ENCODE data around the gene NMD3.
"Not testable (repeated sequence)": the region's sequence is repeated elsewhere in the genome, so short reads cannot be mapped to it uniquely, and the experiment has no call there.

NMD3 gene

GRCh38 chr3:161220850-161221753 is at the start of gene NMD3:
NMD3 (plus strand) TSS chr3:161221311; CDS start chr3:161222014, 703 bp downstream.
- DNase-seq (ENCODE audit: low spot score): peak; percentile 81

- DNase-seq (ENCODE audit: low spot score): no peak
Observed at GRCh38 chr3:161171639-161172552, 49.2 kb upstream of the NMD3 start.

- no peak for DNase-seq (ENCODE audit: low spot score)
Observed at GRCh38 chr3:161175506-161175905, 45.6 kb upstream of the NMD3 start.

- no peak for DNase-seq (ENCODE audit: low spot score)
Observed at GRCh38 chr3:161177991-161178390, 43.1 kb upstream of the NMD3 start.

- DNase-seq (ENCODE audit: low spot score): not testable (repeated sequence)
Observed at GRCh38 chr3:161181371-161181770, 39.7 kb upstream of the NMD3 start.

GRCh38 chr3:161187046-161187445 is 34.1 kb upstream of the NMD3 start:
- no peak for DNase-seq (ENCODE audit: low spot score)

- DNase-seq (ENCODE audit: low spot score): no peak
Observed at GRCh38 chr3:161197855-161198850, 23.0 kb upstream of the NMD3 start.

- DNase-seq (ENCODE audit: low spot score): no peak
Observed at GRCh38 chr3:161199926-161200325, 21.2 kb upstream of the NMD3 start.

GRCh38 chr3:161203485-161204098 is 17.5 kb upstream of the NMD3 start:
- DNase-seq (ENCODE audit: low spot score): no peak

GRCh38 chr3:161208931-161209330 is 12.2 kb upstream of the NMD3 start:
- DNase-seq (ENCODE audit: low spot score): no peak

GRCh38 chr3:161212171-161212771 is 8.8 kb upstream of the NMD3 start:
- DNase-seq (ENCODE audit: low spot score): no peak

GRCh38 chr3:161212906-161213305 is 8.2 kb upstream of the NMD3 start:
- no peak for DNase-seq (ENCODE audit: low spot score)

GRCh38 chr3:161213644-161214043 is 7.5 kb upstream of the NMD3 start:
- DNase-seq (ENCODE audit: low spot score): no peak

- DNase-seq (ENCODE audit: low spot score): no peak
Observed at GRCh38 chr3:161215185-161215584, 5.9 kb upstream of the NMD3 start.

GRCh38 chr3:161217496-161217895 is 3.6 kb upstream of the NMD3 start:
- no peak for DNase-seq (ENCODE audit: low spot score)

- no peak for DNase-seq (ENCODE audit: low spot score)
Observed at GRCh38 chr3:161219495-161219894, 1.6 kb upstream of the NMD3 start.

- DNase-seq (ENCODE audit: low spot score): no peak
Observed at GRCh38 chr3:161221806-161222600, 892 bp downstream of the NMD3 start.

- DNase-seq (ENCODE audit: low spot score): no peak
Observed at GRCh38 chr3:161222662-161223061, 1.6 kb downstream of the NMD3 start.

- DNase-seq (ENCODE audit: low spot score): no peak
Observed at GRCh38 chr3:161224786-161225185, 3.7 kb downstream of the NMD3 start.

- DNase-seq (ENCODE audit: low spot score): no peak
Observed at GRCh38 chr3:161230621-161231171, 9.6 kb downstream of the NMD3 start.

Data from HuH-7.5 (cell line).